ENCODE measurements around the gene HECA.
"Not testable (repeated sequence)": the region's sequence is repeated elsewhere in the genome, so short reads cannot be mapped to it uniquely, and the experiment has no call there.

DNA sequence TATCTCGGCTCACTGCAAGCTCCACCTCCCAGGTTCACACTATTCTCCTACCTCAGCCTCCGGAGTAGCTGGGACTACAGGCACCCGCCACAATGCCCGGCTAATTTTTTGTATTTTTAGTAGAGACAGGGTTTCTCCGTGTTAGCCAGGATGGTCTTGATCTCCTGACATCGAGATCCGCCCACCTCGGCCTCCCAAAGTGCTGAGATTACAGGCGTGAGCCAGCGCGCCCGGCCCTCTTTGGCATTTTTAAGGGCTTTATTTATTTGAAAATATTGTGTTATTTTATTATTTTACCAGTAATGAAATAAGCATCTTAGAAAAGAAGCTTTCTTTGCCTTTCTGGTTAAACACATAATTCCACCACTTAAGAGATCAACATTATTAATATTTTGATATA, 6.0 kb downstream of the HECA start:
- TF ChIP-seq EZH2 (IDR thresholded peaks at IDR 0.05; ENCODE audit: low read length, missing control alignments), result not testable (repeated sequence)
- TF ChIP-seq, protein P1, sequence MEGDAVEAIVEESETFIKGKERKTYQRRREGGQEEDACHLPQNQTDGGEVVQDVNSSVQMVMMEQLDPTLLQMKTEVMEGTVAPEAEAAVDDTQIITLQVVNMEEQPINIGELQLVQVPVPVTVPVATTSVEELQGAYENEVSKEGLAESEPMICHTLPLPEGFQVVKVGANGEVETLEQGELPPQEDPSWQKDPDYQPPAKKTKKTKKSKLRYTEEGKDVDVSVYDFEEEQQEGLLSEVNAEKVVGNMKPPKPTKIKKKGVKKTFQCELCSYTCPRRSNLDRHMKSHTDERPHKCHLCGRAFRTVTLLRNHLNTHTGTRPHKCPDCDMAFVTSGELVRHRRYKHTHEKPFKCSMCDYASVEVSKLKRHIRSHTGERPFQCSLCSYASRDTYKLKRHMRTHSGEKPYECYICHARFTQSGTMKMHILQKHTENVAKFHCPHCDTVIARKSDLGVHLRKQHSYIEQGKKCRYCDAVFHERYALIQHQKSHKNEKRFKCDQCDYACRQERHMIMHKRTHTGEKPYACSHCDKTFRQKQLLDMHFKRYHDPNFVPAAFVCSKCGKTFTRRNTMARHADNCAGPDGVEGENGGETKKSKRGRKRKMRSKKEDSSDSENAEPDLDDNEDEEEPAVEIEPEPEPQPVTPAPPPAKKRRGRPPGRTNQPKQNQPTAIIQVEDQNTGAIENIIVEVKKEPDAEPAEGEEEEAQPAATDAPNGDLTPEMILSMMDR (conservative IDR thresholded peaks at IDR 0.05 in 1 of 2, IDR thresholded peaks at IDR 0.05 in 1 of 2; ENCODE audit: low read depth in 1 of 2, low read length in 2 of 2), result not testable (repeated sequence)
